ENCODE measurements around the gene CDC16.

- TF ChIP-seq EP300 (IDR thresholded peaks at IDR 0.05; ENCODE audit: borderline replicate concordance in 1 of 2, low read depth in 2 of 2, low read length in 2 of 2) (no peak), SIRT6 (IDR thresholded peaks at IDR 0.05; ENCODE audit: low read length) (no peak), CTCF (IDR thresholded peaks at IDR 0.05; ENCODE audit: control extremely low read depth in 1 of 3, insufficient read depth in 1 of 3, low read depth in 1 of 3, low read length in 3 of 3) (no peak), SP2 (IDR thresholded peaks at IDR 0.05; ENCODE audit: low read length) (no peak), RXRA (IDR thresholded peaks at IDR 0.05; ENCODE audit: insufficient read depth, low read depth, low read length) (no peak), SP4 (IDR thresholded peaks at IDR 0.05; ENCODE audit: low read length) (no peak)
These were observed 14.4 kb downstream of the CDC16 start for GRCh38 chr13:114249077-114249476.
